Measurements from ENCODE around the gene CARMIL1.

The CARMIL1 gene

GRCh38 chr6:25411316-25411950 lies 132.3 kb downstream of the CARMIL1 start:
- Histone ChIP-seq H3K4me3 (ENCODE audit: low read length) (no peak overlapping the region), H3K9ac (ENCODE audit: low read depth, low read length) (no peak overlapping the region), H3K4me1 (ENCODE audit: insufficient read depth, low read length) (peaks cover 53% of the 10 kb centered on the region), H3K27ac (ENCODE audit: low read depth, low read length) (no peak overlapping the region), H3K27me3 (ENCODE audit: insufficient read depth, low read length) (no peaks in the 10 kb centered on the region), H3K36me3 (ENCODE audit: insufficient read depth, low read length) (no peaks in the 10 kb centered on the region), H3K9me3 (ENCODE audit: insufficient read depth, low read depth, low read length) (no peaks in the 10 kb centered on the region)
- WGBS, result 91% methylated on average over 7 of the region's 7 CpGs

- H3K36me3 ChIP-seq (ENCODE audit: insufficient read depth, low read length), result no peaks in the 10 kb centered on the region
- H3K4me3 ChIP-seq (ENCODE audit: low read length), result 0 out of 2 replicates have a peak overlapping the region, but pooled peaks have one; percentile 10
- peak overlapping the region; percentile 58; the same call in 1 of the 2 replicates for H3K27ac ChIP-seq (ENCODE audit: low read depth, low read length)
- no peaks in the 10 kb centered on the region for H3K27me3 ChIP-seq (ENCODE audit: insufficient read depth, low read length)
- 73% methylated on average over 1 of the region's 1 CpG for WGBS
- H3K9me3 ChIP-seq (ENCODE audit: insufficient read depth, low read depth, low read length), result no peaks in the 10 kb centered on the region
- H3K9ac ChIP-seq (ENCODE audit: low read depth, low read length), result no peak overlapping the region
- H3K4me1 ChIP-seq (ENCODE audit: insufficient read depth, low read length), result peaks cover 51% of the 10 kb centered on the region
These were observed 134.2 kb downstream of the CARMIL1 start for GRCh38 chr6:25413207-25413905.

- H3K27me3 ChIP-seq (ENCODE audit: insufficient read depth, low read length), result no peaks in the 10 kb centered on the region
- no peaks in the 10 kb centered on the region for H3K36me3 ChIP-seq (ENCODE audit: insufficient read depth, low read length)
- peaks cover 51% of the 10 kb centered on the region for H3K4me1 ChIP-seq (ENCODE audit: insufficient read depth, low read length)
- WGBS, result 47% methylated on average over 1 of the region's 1 CpG
- peaks cover under 1% of the 10 kb centered on the region; the same call in 1 of the 2 replicates for H3K9me3 ChIP-seq (ENCODE audit: insufficient read depth, low read depth, low read length)
- no peak overlapping the region for H3K4me3 ChIP-seq (ENCODE audit: low read length)
- no peak overlapping the region for H3K9ac ChIP-seq (ENCODE audit: low read depth, low read length)
- H3K27ac ChIP-seq (ENCODE audit: low read depth, low read length), result no peak overlapping the region
These were observed 135.0 kb downstream of the CARMIL1 start for GRCh38 chr6:25414168-25414567.

- no peak overlapping the region for H3K9ac ChIP-seq (ENCODE audit: low read depth, low read length)
- H3K27ac ChIP-seq (ENCODE audit: low read depth, low read length), result no peak overlapping the region
- H3K4me3 ChIP-seq (ENCODE audit: low read length), result no peak overlapping the region
- no peaks in the 10 kb centered on the region for H3K27me3 ChIP-seq (ENCODE audit: insufficient read depth, low read length)
- peaks cover 51% of the 10 kb centered on the region for H3K4me1 ChIP-seq (ENCODE audit: insufficient read depth, low read length)
- H3K36me3 ChIP-seq (ENCODE audit: insufficient read depth, low read length), result peaks cover under 1% of the 10 kb centered on the region; the same call in 1 of the 2 replicates
- peaks cover 7% of the 10 kb centered on the region for H3K9me3 ChIP-seq (ENCODE audit: insufficient read depth, low read depth, low read length)
These were observed 135.6 kb downstream of the CARMIL1 start for GRCh38 chr6:25414755-25415154.

GRCh38 chr6:25415274-25415673 lies 136.1 kb downstream of the CARMIL1 start:
- Histone ChIP-seq H3K4me1 (ENCODE audit: insufficient read depth, low read length) (peaks cover 51% of the 10 kb centered on the region), H3K9me3 (ENCODE audit: insufficient read depth, low read depth, low read length) (peaks cover 12% of the 10 kb centered on the region), H3K27me3 (ENCODE audit: insufficient read depth, low read length) (no peaks in the 10 kb centered on the region), H3K4me3 (ENCODE audit: low read length) (no peak overlapping the region), H3K27ac (ENCODE audit: low read depth, low read length) (no peak overlapping the region), H3K36me3 (ENCODE audit: insufficient read depth, low read length) (peaks cover 6% of the 10 kb centered on the region), H3K9ac (ENCODE audit: low read depth, low read length) (no peak overlapping the region)
- WGBS, result 57% methylated on average over 1 of the region's 2 CpGs

GRCh38 chr6:25415701-25416100 lies 136.5 kb downstream of the CARMIL1 start:
- Histone ChIP-seq H3K4me3 (ENCODE audit: low read length) (no peak overlapping the region), H3K27ac (ENCODE audit: low read depth, low read length) (no peak overlapping the region), H3K9ac (ENCODE audit: low read depth, low read length) (no peak overlapping the region), H3K4me1 (ENCODE audit: insufficient read depth, low read length) (peaks cover 51% of the 10 kb centered on the region), H3K9me3 (ENCODE audit: insufficient read depth, low read depth, low read length) (peaks cover 16% of the 10 kb centered on the region), H3K36me3 (ENCODE audit: insufficient read depth, low read length) (peaks cover 10% of the 10 kb centered on the region), H3K27me3 (ENCODE audit: insufficient read depth, low read length) (no peaks in the 10 kb centered on the region)
- WGBS, result 51% methylated on average over 4 of the region's 4 CpGs

GRCh38 chr6:25417046-25417605 lies 138.0 kb downstream of the CARMIL1 start:
- Histone ChIP-seq H3K27me3 (ENCODE audit: insufficient read depth, low read length) (no peaks in the 10 kb centered on the region), H3K36me3 (ENCODE audit: insufficient read depth, low read length) (peaks cover 13% of the 10 kb centered on the region), H3K4me1 (ENCODE audit: insufficient read depth, low read length) (peaks cover 51% of the 10 kb centered on the region), H3K27ac (ENCODE audit: low read depth, low read length) (no peak overlapping the region), H3K9me3 (ENCODE audit: insufficient read depth, low read depth, low read length) (peaks cover 18% of the 10 kb centered on the region), H3K9ac (ENCODE audit: low read depth, low read length) (no peak overlapping the region), H3K4me3 (ENCODE audit: low read length) (no peak overlapping the region)
- WGBS, result 90% methylated on average over 2 of the region's 2 CpGs

GRCh38 chr6:25418454-25419052 lies 139.4 kb downstream of the CARMIL1 start:
- 97% methylated on average over 4 of the region's 5 CpGs for WGBS
- peaks cover 44% of the 10 kb centered on the region for H3K4me1 ChIP-seq (ENCODE audit: insufficient read depth, low read length)

GRCh38 chr6:25419879-25420278 lies 140.7 kb downstream of the CARMIL1 start:
- Histone ChIP-seq H3K9ac (ENCODE audit: low read depth, low read length) (no peak overlapping the region), H3K9me3 (ENCODE audit: insufficient read depth, low read depth, low read length) (peaks cover 18% of the 10 kb centered on the region), H3K27me3 (ENCODE audit: insufficient read depth, low read length) (no peaks in the 10 kb centered on the region), H3K27ac (ENCODE audit: low read depth, low read length) (no peak overlapping the region), H3K4me1 (ENCODE audit: insufficient read depth, low read length) (peaks cover 36% of the 10 kb centered on the region), H3K4me3 (ENCODE audit: low read length) (no peak overlapping the region), H3K36me3 (ENCODE audit: insufficient read depth, low read length) (peaks cover 13% of the 10 kb centered on the region)
- WGBS, result 95% methylated on average over 5 of the region's 5 CpGs

More at GRCh38 chr6:25418454-25419052, 139.4 kb downstream of the CARMIL1 start:
- peaks cover 13% of the 10 kb centered on the region for H3K36me3 ChIP-seq (ENCODE audit: insufficient read depth, low read length)
- H3K9me3 ChIP-seq (ENCODE audit: insufficient read depth, low read depth, low read length), result peaks cover 18% of the 10 kb centered on the region
- no peak overlapping the region for H3K4me3 ChIP-seq (ENCODE audit: low read length)
- no peak overlapping the region for H3K9ac ChIP-seq (ENCODE audit: low read depth, low read length)
- no peaks in the 10 kb centered on the region for H3K27me3 ChIP-seq (ENCODE audit: insufficient read depth, low read length)
- H3K27ac ChIP-seq (ENCODE audit: low read depth, low read length), result no peak overlapping the region

- no peak overlapping the region for H3K27ac ChIP-seq (ENCODE audit: low read depth, low read length)
- 86% methylated on average over 6 of the region's 6 CpGs for WGBS
- H3K36me3 ChIP-seq (ENCODE audit: insufficient read depth, low read length), result peaks cover 13% of the 10 kb centered on the region
- H3K9ac ChIP-seq (ENCODE audit: low read depth, low read length), result no peak overlapping the region
- H3K9me3 ChIP-seq (ENCODE audit: insufficient read depth, low read depth, low read length), result peaks cover 18% of the 10 kb centered on the region
- no peaks in the 10 kb centered on the region for H3K27me3 ChIP-seq (ENCODE audit: insufficient read depth, low read length)
- H3K4me1 ChIP-seq (ENCODE audit: insufficient read depth, low read length), result peaks cover 26% of the 10 kb centered on the region
- no peak overlapping the region for H3K4me3 ChIP-seq (ENCODE audit: low read length)
These were observed 144.2 kb downstream of the CARMIL1 start for GRCh38 chr6:25423358-25423757.

GRCh38 chr6:25424303-25424702 lies 145.1 kb downstream of the CARMIL1 start:
- no peak overlapping the region for H3K4me3 ChIP-seq (ENCODE audit: low read length)
- no peak overlapping the region for H3K27ac ChIP-seq (ENCODE audit: low read depth, low read length)
- H3K36me3 ChIP-seq (ENCODE audit: insufficient read depth, low read length), result peaks cover 13% of the 10 kb centered on the region
- peaks cover 26% of the 10 kb centered on the region for H3K4me1 ChIP-seq (ENCODE audit: insufficient read depth, low read length)
- H3K27me3 ChIP-seq (ENCODE audit: insufficient read depth, low read length), result no peaks in the 10 kb centered on the region
- WGBS, result 86% methylated on average over 1 of the region's 1 CpG
- H3K9ac ChIP-seq (ENCODE audit: low read depth, low read length), result no peak overlapping the region
- peaks cover 16% of the 10 kb centered on the region for H3K9me3 ChIP-seq (ENCODE audit: insufficient read depth, low read depth, low read length)
